PC-9 (cell line): ENCODE data around the gene AP3S2.

Experiments
- EZH2 ChIP-seq: fragments of 200-600 bp; sonication (generic); IDR thresholded peaks from 2 replicates; pipeline ENCODE4 v1.8.0; 2017; ENCODE audit warnings: antibody characterized with exemption, low read depth
- TF ChIP-seq, protein P1 (sequence below): fragments of 200-600 bp; sonication (generic); conservative IDR thresholded peaks from 2 replicates; pipeline ENCODE4 v1.6.1; 2017; ENCODE audit warnings: mixed run types, antibody characterized with exemption, mild to moderate bottlenecking, moderate library complexity

- TF ChIP-seq, protein P1, sequence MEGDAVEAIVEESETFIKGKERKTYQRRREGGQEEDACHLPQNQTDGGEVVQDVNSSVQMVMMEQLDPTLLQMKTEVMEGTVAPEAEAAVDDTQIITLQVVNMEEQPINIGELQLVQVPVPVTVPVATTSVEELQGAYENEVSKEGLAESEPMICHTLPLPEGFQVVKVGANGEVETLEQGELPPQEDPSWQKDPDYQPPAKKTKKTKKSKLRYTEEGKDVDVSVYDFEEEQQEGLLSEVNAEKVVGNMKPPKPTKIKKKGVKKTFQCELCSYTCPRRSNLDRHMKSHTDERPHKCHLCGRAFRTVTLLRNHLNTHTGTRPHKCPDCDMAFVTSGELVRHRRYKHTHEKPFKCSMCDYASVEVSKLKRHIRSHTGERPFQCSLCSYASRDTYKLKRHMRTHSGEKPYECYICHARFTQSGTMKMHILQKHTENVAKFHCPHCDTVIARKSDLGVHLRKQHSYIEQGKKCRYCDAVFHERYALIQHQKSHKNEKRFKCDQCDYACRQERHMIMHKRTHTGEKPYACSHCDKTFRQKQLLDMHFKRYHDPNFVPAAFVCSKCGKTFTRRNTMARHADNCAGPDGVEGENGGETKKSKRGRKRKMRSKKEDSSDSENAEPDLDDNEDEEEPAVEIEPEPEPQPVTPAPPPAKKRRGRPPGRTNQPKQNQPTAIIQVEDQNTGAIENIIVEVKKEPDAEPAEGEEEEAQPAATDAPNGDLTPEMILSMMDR, result no peak
- no peak for TF ChIP-seq EZH2
Measured at GRCh38 chr15:89785774-89786140, 108.0 kb downstream of the AP3S2 start.
